NCI-H1092 (cell line): ENCODE results near the gene FAM13A.
A peak's percentile ranks its signal among the peaks of the same experiment; 100 is the strongest.

Experiments
- DNase-seq: peaks from one replicate; lab custom pipeline; 2025; lab: John Stamatoyannopoulos, UW

Gene FAM13A

DNA sequence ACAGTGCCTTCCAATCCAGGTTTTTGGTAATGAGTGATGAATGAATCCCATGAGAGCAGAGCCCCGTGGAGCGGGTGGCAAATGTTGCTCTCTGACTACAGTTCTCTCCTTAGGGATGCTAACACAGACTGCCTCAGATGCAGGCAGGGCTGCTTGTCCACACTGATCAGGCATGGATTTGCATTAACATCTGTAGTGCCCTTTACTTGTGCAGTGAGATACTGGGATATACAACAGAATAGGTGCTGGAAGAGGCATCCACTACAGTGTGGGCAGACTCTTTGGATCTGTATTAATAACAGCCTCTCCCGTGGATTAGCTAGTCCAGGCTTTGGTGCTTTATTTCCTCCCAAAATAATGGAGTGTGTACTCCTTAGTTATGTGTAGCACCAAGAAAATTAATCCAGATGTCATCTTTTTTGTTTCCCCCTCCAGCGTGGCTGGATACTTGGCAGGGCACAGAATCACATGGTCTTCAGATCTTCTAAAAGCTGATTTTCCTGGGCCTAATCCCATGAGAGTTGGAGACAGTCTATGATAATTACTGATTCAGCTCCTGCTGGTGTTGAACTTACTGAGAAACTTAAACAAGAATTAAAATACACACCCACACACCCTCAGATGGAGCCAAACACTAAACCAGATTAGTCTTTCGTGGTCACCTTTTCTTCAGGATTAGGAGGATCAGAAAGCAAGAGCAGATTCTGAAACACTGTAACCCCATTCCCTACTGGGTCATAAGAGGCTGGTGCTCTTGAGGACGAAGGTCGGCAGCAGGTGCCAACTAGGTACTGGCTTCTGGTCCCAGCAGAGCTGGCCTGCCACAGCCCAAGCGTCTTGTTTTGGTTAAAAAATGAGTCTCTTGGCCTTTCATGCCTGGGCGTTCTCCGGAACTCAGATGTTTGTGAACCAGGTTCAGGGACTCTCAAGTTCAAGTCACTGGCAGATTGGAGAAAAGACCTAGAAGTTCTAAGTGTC lies 336.2 kb downstream of the FAM13A start:
- no peak for DNase-seq

DNA sequence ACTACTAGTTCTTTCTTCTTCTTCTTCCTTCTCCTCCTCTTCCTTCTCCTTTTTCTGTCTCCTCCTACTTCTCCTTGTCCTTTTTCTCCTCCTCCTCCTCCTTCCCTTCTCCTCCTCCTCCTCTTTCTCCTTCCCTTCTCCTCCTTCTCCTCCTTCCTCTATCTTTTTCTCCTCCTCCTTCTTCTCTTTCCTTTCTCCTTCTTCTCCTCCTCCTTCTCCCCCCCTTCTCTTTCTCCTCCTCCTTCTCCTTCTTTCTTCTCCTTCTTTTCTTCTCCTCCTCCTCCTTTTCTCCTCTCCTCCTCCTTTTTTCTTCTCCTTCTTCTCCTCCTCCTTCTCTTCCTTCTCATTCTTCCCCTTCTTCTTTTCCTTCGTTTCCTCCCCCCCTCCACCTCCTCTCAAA lies 337.6 kb downstream of the FAM13A start:
- no peak for DNase-seq

DNA sequence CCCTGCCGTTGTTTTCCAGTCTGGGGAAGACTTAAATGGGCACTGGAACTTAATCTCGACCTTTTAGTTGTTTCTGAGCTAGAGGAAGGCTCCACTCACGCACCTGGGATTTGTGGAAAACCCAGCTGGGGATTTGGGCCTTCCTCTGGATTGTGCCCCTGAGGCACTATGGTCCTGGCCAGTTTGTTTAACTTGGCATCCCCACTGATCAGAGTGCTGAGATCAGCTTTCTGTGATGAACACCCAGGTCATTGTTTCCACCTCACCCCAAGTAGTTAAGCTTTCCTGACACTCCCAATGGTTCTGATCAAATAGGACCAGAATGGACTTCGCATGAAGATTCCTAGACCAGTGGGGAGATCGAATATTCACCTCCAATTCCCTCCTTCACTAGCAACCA lies 338.9 kb downstream of the FAM13A start:
- no peak for DNase-seq

DNA sequence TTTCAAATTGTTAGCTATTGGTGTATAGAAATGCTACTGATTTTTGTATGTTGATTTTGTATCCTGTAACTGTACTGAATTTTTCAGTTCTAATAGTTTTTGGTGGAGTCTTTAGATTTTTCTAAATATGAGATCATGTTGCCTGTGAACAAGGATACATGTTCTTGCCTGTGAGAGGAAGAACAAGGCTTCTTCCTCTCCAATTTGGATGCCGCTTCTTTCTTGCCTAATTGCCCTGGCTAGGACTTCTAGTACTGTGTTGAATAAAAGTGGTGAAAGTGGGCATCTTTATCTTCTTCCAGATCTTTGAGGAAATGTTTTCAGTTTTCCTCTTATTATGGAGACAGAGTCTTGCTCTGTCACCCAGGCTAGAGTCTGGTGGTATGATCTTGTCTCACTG lies 343.2 kb downstream of the FAM13A start:
- no peak for DNase-seq

DNA sequence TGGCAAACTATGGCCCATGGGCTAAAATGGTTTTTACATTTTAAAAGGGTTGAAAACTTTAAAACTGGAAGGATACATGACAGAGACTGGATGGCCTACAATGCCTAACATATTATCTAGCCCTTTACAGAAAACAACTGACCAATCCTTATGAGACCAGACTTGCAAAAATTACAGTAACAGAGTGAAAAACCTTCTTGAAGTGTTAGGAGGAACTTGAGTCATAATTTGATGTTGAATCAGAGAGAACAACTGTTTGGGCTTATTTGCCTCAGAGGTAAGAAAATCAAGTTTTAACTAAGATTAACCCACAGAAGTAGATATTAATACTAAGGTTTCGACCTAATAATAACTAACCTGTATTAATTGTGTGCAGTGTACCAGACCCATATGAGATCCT lies 347.0 kb downstream of the FAM13A start:
- no peak for DNase-seq

GRCh38 chr4:88706574-88706973 lies 350.4 kb downstream of the FAM13A start:
- peak; percentile 42 for DNase-seq

- DNase-seq = no peak
Measured at GRCh38 chr4:88705805-88706492, 351.0 kb downstream of the FAM13A start.

GRCh38 chr4:88705223-88705622 lies 351.8 kb downstream of the FAM13A start:
- no peak for DNase-seq

DNA sequence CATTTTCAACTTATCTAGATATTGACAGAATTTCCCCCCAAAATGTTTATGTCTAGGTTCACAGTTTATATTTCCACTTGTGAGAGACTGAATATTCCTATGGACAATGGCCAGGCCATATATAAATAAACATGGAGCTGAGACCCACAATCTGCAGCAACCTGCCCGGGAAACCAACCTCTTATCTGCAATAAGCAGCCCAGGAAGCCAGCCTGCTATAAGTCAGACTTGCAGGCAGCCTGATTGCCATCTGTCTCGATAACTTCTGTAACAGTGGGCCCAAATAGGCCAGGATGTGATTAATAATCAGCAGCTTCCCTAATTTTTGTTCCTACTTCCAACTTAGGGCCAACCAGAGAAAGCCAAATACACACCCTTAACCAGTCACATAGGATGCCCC lies 354.2 kb downstream of the FAM13A start:
- no peak for DNase-seq

- no peak for DNase-seq
Measured at GRCh38 chr4:88698519-88698918, 358.5 kb downstream of the FAM13A start.

- DNase-seq = peak; percentile 38
Measured at GRCh38 chr4:88697588-88698329, 359.2 kb downstream of the FAM13A start, which contains the start of gene NAP1L5. TSS of gene NAP1L5 (minus strand) at chr4:88697829. CDS start at chr4:88697754, 75 bp downstream.

DNA sequence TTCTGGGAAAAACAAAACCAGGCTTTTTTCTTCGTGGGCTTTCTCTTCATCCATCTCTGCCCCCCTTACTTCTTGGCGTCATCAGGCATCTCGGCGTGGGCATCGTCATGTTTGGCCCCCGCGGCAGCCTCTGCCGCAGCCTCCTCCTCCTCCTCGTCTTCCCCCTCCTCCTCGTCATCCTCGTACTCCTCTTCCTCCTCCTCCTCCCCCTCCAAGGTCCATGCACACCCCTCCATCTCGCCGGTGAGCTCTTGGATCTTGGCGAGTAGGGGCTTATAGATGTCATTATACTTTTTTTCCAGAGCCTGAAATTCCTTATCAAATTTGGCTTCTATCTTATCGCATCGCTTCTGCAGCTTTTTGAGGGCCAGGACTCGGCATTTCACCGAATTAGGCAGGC lies 359.8 kb downstream of the FAM13A start:
- peak; percentile 15 for DNase-seq

DNA sequence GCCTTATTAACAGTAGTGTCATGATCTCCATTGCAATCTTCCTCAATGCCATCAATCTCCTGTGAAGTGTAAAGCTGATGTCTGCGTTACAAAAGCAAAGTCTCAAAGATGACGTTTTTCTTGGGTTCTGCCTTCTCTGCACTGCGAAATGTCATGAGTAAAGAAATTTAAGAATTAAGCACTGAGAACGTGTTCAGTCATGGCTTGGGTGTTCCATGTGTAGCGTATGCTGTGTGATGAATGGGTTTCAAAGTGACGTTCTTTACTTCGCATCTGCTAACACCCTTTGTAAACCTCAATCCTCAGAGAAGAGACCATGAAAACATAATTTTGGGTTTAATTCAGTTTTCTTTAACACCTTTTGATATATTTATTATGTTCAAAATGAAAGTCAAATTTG lies 360.4 kb downstream of the FAM13A start:
- no peak for DNase-seq

DNA sequence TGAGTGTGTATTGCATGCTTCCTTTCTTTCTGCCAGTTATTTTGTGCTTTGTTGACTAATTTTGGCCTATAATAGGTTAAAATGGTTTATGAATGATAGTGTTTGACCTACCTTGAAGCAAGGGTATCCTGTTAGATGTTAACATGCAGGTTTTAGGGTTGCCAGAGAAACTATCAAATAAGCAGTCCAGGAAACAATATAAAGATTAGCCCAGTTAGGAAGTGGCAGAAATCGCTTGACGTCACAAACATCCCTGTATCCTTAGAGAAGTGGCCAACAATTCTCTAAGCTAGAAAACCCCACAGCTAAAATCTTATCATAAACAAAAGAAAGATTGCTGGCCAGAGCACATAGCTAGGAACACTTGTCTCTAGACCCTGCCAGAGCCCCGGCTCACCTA lies 363.2 kb downstream of the FAM13A start:
- no peak for DNase-seq

- no peak for DNase-seq
Measured at GRCh38 chr4:88690355-88690754, 366.6 kb downstream of the FAM13A start.

DNA sequence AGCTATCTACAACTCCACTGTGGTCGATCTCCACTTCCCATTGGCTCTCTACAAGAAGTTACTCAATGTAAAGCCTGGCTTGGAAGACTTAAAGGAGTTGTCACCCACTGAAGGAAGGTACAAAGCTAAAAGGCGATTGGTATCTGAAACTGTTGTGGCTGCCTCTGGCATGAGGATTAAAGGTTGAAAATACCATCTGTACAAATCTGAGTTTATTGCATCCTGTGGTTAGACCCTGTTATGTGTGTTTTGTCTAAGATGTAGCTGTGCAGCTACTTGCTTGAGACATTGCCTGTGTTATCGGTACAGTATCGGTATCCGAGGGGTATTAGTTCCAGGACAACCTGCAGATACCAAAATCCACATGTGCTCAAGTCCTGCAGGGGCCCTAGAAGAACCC lies 375.8 kb downstream of the FAM13A start:
- DNase-seq = no peak
